Measurements from ENCODE around the gene CC2D2A. TPM values are rescaled to one million over a fixed set of nuclear protein-coding genes. Genes with fewer than 3 reads are reported as not detected.
A peak's percentile ranks its signal among the peaks of the same experiment; 100 is the strongest.

The CC2D2A gene
- total and polyA plus RNA-seq, 8 donors: 1.9 to 7.7 (median 3.9) TPM

DNA sequence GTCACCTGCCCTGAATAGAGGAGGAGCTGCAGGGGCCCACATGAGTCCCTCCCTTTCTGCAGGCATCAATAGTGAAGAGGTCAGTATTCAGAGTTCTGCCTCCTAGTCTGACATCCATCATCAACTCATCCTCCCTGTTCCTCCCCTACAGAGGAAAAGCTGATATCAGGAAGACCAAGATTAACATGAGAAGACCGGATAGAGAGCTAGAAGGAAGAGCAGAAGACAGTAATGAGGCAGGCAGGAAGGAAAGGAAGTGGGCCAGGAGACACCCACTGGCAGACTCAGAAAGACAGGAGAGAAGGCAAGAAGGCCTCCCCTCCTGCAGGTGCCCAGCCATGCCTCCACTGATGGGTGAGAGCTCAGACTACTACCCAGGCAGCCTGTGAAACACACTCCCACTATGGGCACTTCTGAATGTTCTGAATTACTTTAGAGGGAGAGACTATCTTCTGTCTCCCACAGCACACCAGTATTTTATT lies 74.6 kb downstream of the CC2D2A start:
- Histone ChIP-seq H3K4me3 (no peak overlapping the region), H3K27ac (no peak overlapping the region), H3K27me3 (no peaks in the 10 kb centered on the region), H3K4me1 (peaks cover 11 to 17% (median 14%) of the 10 kb centered on the region in 3 donors), H3K36me3 (no peaks in the 10 kb centered on the region), H3K9me3 (no peaks in the 10 kb centered on the region)
- no peak for FAIRE-seq
- TF ChIP-seq, protein P1, sequence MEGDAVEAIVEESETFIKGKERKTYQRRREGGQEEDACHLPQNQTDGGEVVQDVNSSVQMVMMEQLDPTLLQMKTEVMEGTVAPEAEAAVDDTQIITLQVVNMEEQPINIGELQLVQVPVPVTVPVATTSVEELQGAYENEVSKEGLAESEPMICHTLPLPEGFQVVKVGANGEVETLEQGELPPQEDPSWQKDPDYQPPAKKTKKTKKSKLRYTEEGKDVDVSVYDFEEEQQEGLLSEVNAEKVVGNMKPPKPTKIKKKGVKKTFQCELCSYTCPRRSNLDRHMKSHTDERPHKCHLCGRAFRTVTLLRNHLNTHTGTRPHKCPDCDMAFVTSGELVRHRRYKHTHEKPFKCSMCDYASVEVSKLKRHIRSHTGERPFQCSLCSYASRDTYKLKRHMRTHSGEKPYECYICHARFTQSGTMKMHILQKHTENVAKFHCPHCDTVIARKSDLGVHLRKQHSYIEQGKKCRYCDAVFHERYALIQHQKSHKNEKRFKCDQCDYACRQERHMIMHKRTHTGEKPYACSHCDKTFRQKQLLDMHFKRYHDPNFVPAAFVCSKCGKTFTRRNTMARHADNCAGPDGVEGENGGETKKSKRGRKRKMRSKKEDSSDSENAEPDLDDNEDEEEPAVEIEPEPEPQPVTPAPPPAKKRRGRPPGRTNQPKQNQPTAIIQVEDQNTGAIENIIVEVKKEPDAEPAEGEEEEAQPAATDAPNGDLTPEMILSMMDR (IDR thresholded peaks at IDR 0.05): no peak
- intact Hi-C loops (cut with DNase I): no loop called here
- ATAC-seq: no peak
- WGBS, 2 donors: 82 to 93% methylated on average over 1 of the region's 1 CpG
- no peak for DNase-seq

DNA sequence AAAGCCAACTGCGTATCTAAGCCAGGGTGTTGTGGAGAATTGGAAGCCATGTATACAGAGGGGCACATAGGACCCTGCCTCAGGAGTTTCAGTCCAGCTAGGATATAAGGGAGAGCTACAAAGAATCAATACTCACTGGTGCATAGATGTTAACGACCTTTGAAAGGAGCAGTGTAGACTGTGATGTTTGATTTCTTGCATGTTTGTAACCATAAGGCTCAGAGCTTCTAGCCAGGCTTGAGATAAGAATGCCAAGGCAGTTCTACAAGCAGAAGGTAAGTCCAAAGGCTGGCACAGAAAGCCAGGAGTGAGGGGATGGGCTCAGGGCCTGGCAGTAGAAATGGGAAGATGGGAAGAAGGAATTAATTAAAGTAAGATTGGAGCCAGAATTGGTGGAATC lies 75.7 kb downstream of the CC2D2A start:
- TF ChIP-seq, protein P1 (IDR thresholded peaks at IDR 0.05): no peak
- DNase-seq: no peak

DNA sequence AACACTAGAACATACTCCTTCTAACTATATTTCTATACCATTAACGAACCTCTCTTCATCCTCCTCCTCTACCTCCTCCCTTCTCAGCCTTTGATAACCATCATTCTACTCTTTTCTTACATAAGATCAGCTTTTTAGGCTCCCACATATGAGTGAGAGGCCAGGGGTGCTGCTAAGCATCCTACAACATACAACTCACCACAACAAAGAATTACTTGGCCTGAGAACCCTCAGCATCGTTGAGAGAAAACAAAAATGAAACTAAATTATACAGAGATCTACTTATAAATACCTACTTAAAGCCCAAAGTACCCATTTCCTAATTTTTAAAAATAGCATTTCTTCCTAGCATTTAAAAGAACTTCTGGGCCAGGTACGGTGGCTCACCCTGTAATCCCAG lies 77.7 kb downstream of the CC2D2A start:
- ATAC-seq (no peak), FAIRE-seq (no peak), DNase-seq (no peak)
- peaks cover 22 to 28% (median 27%) of the 10 kb centered on the region in 3 donors for H3K4me1 ChIP-seq
- TF ChIP-seq, protein P1 (IDR thresholded peaks at IDR 0.05): no peak
- no peaks in the 10 kb centered on the region for H3K27me3 ChIP-seq
- H3K36me3 ChIP-seq: no peaks in the 10 kb centered on the region
- WGBS, 2 donors: 76 to 78% methylated on average over 3 of the region's 3 CpGs
- H3K4me3 ChIP-seq: no peak overlapping the region
- intact Hi-C loops (cut with DNase I): no loop called here
- no peaks in the 10 kb centered on the region for H3K9me3 ChIP-seq
- no peak overlapping the region for H3K27ac ChIP-seq

More for the DNA sequence above, 75.7 kb downstream of the CC2D2A start:
- ATAC-seq: peak; percentile 36 to 73 (median 62)
- no peak overlapping the region for H3K27ac ChIP-seq
- no peak for FAIRE-seq
- H3K9me3 ChIP-seq: no peaks in the 10 kb centered on the region
- H3K27me3 ChIP-seq: no peaks in the 10 kb centered on the region
- intact Hi-C loops (cut with DNase I): no loop called here
- 37 to 38% methylated on average over 2 of the region's 2 CpGs for WGBS, 2 donors
- H3K36me3 ChIP-seq: no peaks in the 10 kb centered on the region
- H3K4me1 ChIP-seq: peaks cover 11 to 17% (median 14%) of the 10 kb centered on the region in 3 donors
- H3K4me3 ChIP-seq: no peak overlapping the region

DNA sequence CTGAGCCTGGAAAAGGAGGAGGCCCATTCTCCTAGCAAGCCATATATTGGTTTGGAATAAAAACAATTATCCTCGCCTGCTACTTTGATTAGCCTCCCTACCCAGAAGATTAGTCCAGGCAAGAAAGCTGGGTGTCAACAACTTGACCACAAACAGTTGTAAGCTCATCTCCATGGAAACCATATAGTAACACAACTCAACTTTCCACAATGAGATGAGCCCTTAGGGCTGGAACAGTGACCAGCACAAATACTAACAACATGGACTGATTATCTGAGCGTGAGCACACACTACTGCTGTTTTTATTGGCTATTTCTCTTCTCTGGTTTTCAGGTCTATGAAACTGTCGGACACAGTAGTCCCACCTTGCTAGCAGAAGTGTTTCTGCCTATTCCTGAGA lies 80.8 kb downstream of the CC2D2A start:
- WGBS, 2 donors: 85 to 92% methylated on average over 3 of the region's 3 CpGs
- Histone ChIP-seq H3K27me3 (no peaks in the 10 kb centered on the region), H3K36me3 (no peaks in the 10 kb centered on the region), H3K9me3 (no peaks in the 10 kb centered on the region), H3K4me1 (peaks cover 22 to 26% (median 23%) of the 10 kb centered on the region in 3 donors), H3K27ac (no peak overlapping the region), H3K4me3 (no peak overlapping the region)
- FAIRE-seq (no peak), ATAC-seq (no peak), DNase-seq (no peak)
- TF ChIP-seq, protein P1 (IDR thresholded peaks at IDR 0.05): no peak
- intact Hi-C loops (cut with DNase I): no loop called here

DNA sequence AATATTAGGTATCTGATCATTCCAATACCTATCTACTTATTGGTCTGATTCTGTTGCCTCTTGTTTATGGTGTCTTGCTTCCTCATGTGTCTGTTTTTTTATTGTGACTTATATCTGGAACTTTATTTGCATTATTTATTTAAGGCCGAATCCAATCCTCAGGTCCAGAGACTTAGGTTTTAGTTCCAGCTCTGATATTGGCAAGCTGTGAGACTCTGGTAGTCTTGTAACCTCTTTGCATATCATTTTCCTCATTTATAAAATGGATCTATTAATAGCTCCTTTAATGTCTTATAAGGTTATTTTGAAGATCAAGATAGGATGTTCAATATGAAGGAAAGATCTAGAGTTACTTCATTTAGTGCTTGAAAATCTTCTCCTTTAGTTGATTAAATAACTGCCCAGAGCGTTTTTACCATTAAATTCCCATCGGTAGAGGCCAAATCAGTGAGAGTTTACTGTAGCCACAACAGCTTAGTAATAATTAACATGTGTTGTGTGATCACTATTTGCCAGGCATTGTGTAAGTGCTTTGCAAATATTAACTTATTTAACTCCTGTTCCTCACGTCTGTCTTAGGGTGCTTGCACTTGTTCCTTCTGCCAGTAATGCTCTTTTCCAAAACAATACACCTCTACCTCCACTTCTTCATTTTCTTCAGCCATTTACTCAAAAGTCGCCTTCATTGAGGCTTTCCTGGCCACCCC lies 82.2 kb downstream of the CC2D2A start:
- Histone ChIP-seq H3K27ac (peak overlapping the region in 2 of 4 donors; percentile 43 to 67), H3K27me3 (no peaks in the 10 kb centered on the region), H3K9me3 (no peaks in the 10 kb centered on the region), H3K36me3 (no peaks in the 10 kb centered on the region), H3K4me3 (no peak overlapping the region), H3K4me1 (peaks cover 16 to 24% (median 22%) of the 10 kb centered on the region in 3 donors)
- ATAC-seq (peak; percentile 92 to 96 (median 94)), DNase-seq (no peak), FAIRE-seq (no peak)
- intact Hi-C loops (cut with DNase I): no loop called here
- 14% methylated on average over 5 of the region's 5 CpGs for WGBS, 2 donors
- TF ChIP-seq, protein P1 (IDR thresholded peaks at IDR 0.05): no peak

Measured in pancreas (tissue), 10 donors.